ENCODE data around the gene LDLRAD3.

DNA sequence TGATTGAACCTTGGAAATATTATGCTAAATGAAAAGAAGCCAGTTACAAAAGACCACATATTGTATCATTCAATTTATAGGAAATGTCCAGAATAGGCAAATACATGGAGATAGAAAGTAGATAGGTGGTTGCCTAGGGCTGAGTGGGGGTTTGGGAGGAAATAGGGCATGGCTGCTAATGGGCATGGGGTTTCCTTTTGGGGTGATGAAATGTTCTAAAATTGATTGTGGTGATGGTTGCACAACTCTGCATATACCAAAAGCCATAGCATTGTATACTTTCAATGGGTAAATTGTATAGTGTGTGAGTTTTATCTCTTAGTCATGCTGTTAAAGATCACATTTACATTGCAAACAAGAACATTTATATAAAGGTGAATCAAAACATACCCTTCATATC, 48.7 kb downstream of the LDLRAD3 start:
- no peak for TF ChIP-seq NFIC (IDR thresholded peaks at IDR 0.05; ENCODE audit: borderline replicate concordance)
- TF ChIP-seq, protein P1, sequence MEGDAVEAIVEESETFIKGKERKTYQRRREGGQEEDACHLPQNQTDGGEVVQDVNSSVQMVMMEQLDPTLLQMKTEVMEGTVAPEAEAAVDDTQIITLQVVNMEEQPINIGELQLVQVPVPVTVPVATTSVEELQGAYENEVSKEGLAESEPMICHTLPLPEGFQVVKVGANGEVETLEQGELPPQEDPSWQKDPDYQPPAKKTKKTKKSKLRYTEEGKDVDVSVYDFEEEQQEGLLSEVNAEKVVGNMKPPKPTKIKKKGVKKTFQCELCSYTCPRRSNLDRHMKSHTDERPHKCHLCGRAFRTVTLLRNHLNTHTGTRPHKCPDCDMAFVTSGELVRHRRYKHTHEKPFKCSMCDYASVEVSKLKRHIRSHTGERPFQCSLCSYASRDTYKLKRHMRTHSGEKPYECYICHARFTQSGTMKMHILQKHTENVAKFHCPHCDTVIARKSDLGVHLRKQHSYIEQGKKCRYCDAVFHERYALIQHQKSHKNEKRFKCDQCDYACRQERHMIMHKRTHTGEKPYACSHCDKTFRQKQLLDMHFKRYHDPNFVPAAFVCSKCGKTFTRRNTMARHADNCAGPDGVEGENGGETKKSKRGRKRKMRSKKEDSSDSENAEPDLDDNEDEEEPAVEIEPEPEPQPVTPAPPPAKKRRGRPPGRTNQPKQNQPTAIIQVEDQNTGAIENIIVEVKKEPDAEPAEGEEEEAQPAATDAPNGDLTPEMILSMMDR (IDR thresholded peaks at IDR 0.05) = no peak
- TF ChIP-seq NRF1 (IDR thresholded peaks at IDR 0.05; ENCODE audit: low read depth, low read length) = no peak
- TF ChIP-seq, protein P2, sequence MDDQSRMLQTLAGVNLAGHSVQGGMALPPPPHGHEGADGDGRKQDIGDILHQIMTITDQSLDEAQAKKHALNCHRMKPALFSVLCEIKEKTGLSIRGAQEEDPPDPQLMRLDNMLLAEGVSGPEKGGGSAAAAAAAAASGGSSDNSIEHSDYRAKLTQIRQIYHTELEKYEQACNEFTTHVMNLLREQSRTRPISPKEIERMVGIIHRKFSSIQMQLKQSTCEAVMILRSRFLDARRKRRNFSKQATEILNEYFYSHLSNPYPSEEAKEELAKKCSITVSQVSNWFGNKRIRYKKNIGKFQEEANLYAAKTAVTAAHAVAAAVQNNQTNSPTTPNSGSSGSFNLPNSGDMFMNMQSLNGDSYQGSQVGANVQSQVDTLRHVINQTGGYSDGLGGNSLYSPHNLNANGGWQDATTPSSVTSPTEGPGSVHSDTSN (IDR thresholded peaks at IDR 0.05) = no peak

All from SK-N-SH (cell line).